GM19372 (cell line): ENCODE data around the gene RBM10.
A peak's percentile ranks its signal among the peaks of the same experiment; 100 is the strongest.

Experiments used
- ATAC-seq: cut with Tn5 transposase; IDR thresholded peaks from one replicate; pipeline ENCODE4 v1.9.1; 2021; ENCODE audit warnings: mild to moderate bottlenecking, low read depth, moderate library complexity; ENCODE audit not compliant: unreplicated experiment

Gene RBM10

GRCh38 chrX:47216393-47216925 is 71.4 kb downstream of the RBM10 start:
- ATAC-seq = no peak

- no peak for ATAC-seq
Observed at GRCh38 chrX:47217121-47217851, 72.3 kb downstream of the RBM10 start.

GRCh38 chrX:47217852-47218279 is 72.8 kb downstream of the RBM10 start:
- peak; percentile 83 for ATAC-seq

- ATAC-seq = peak; percentile 32
Observed at GRCh38 chrX:47218280-47218919, 73.4 kb downstream of the RBM10 start, which contains the start of gene CDK16. TSS of gene CDK16 (plus strand) at chrX:47218681. CDS start at chrX:47223558, 4,877 bp downstream.

- no peak for ATAC-seq
Observed at GRCh38 chrX:47218920-47219815, 74.1 kb downstream of the RBM10 start.

- no peak for ATAC-seq
Observed at GRCh38 chrX:47221756-47222155, 76.7 kb downstream of the RBM10 start.

- ATAC-seq = no peak
Observed at GRCh38 chrX:47222751-47223350, 77.8 kb downstream of the RBM10 start.

GRCh38 chrX:47223476-47224250 is 78.6 kb downstream of the RBM10 start:
- no peak for ATAC-seq

- no peak for ATAC-seq
Observed at GRCh38 chrX:47224266-47224895, 79.4 kb downstream of the RBM10 start.

GRCh38 chrX:47224896-47225290 is 79.9 kb downstream of the RBM10 start:
- no peak for ATAC-seq

- no peak for ATAC-seq
Observed at GRCh38 chrX:47226071-47226470, 81.0 kb downstream of the RBM10 start.

- no peak for ATAC-seq
Observed at GRCh38 chrX:47226531-47227333, 81.7 kb downstream of the RBM10 start.

- no peak for ATAC-seq
Observed at GRCh38 chrX:47227334-47227583, 82.2 kb downstream of the RBM10 start.

- ATAC-seq = no peak
Observed at GRCh38 chrX:47228550-47229270, 83.7 kb downstream of the RBM10 start.

- ATAC-seq = no peak
Observed at GRCh38 chrX:47229427-47229826, 84.4 kb downstream of the RBM10 start.

GRCh38 chrX:47230136-47230868 is 85.3 kb downstream of the RBM10 start:
- no peak for ATAC-seq

GRCh38 chrX:47231167-47231566 is 86.1 kb downstream of the RBM10 start:
- ATAC-seq = no peak
